CD4-positive, alpha-beta T cell (primary cell): ENCODE measurements around the gene SPTBN1. TPM values are rescaled to one million over a fixed set of nuclear protein-coding genes. Genes with fewer than 3 reads are reported as not detected.

Source experiments
- ATAC-seq: fragments of 200-7000 bp; cut with Tn5 transposase; one replicate; pipeline ENCODE4 v1.10.0; 2022; ENCODE audit warnings: mild to moderate bottlenecking; ENCODE audit not compliant: poor library complexity
- CTCF ChIA-PET: fragments of 350-600 bp; sonication (Branson Sonifier 250); formaldehyde crosslinking; loops from one replicate; lab custom pipeline; 2021; ENCODE audit warnings: antibody characterized with exemption, inconsistent platforms; lab: Charles Lee
- POLR2A ChIA-PET: fragments of 350-600 bp; sonication (Branson Sonifier 250); formaldehyde crosslinking; loops from one replicate; lab custom pipeline; 2021; ENCODE audit warnings: antibody characterized with exemption, inconsistent platforms; lab: Charles Lee
- DNase-seq, 14 experiments: peaks; one replicate each; pipeline ENCODE4 v3.0.0-alpha.2; 2013 to 2020; ENCODE audit warnings: mixed read lengths in 2 of 14
- H3K27ac ChIP-seq, 2 donors: one replicate each; pipeline versions ENCODE4 v1.5.1 to v1.7.0; 2013; ENCODE audit warnings: low read length in 2 of 2, low read depth in 1 of 2, mild to moderate bottlenecking in 1 of 2
- H3K27me3 ChIP-seq, 2 experiments: 1 replicate in 1 of 2; 2 replicates in 1 of 2; pipeline versions ENCODE4 v1.6.1 to v1.7.0; 2013; ENCODE audit warnings: low read length in 2 of 2, control low read depth in 1 of 2, mild to moderate bottlenecking in 1 of 2, moderate library complexity in 1 of 2; ENCODE audit not compliant: insufficient read depth in 2 of 2, control insufficient read depth in 1 of 2
- H3K36me3 ChIP-seq: one replicate; pipeline ENCODE4 v1.6.1; 2013; ENCODE audit warnings: low read length, control low read depth; ENCODE audit not compliant: insufficient read depth
- H3K4me1 ChIP-seq: one replicate; pipeline ENCODE4 v1.6.1; 2013; ENCODE audit warnings: low read length, control low read depth; ENCODE audit not compliant: insufficient read depth
- H3K4me3 ChIP-seq: one replicate; pipeline ENCODE4 v1.5.1; 2013; ENCODE audit warnings: mild to moderate bottlenecking, low read length, moderate library complexity
- H3K9me3 ChIP-seq, 2 experiments: 1 replicate in 1 of 2; 2 replicates in 1 of 2; pipeline versions ENCODE4 v1.6.1 to v1.7.0; 2013; ENCODE audit warnings: low read length in 2 of 2, mild to moderate bottlenecking in 2 of 2, control low read depth in 1 of 2, moderate library complexity in 1 of 2; ENCODE audit not compliant: control insufficient read depth in 1 of 2, insufficient read depth in 1 of 2
- H3K27ac Mint-ChIP-seq: one replicate; pipeline ENCODE4 v1.8.0; 2020; ENCODE audit warnings: mixed read lengths
- H3K27me3 Mint-ChIP-seq: one replicate; pipeline ENCODE4 v1.8.0; 2021; ENCODE audit warnings: mixed read lengths
- H3K36me3 Mint-ChIP-seq: one replicate; pipeline ENCODE4 v1.8.0; 2021; ENCODE audit warnings: low read depth, mixed read lengths
- H3K4me1 Mint-ChIP-seq: one replicate; pipeline ENCODE4 v1.8.0; 2021; ENCODE audit warnings: low read depth, mixed read lengths
- H3K4me3 Mint-ChIP-seq: one replicate; pipeline ENCODE4 v1.8.0; 2020; ENCODE audit warnings: mild to moderate bottlenecking, mixed read lengths
- H3K9me3 Mint-ChIP-seq: one replicate; pipeline ENCODE4 v1.8.0; 2020; ENCODE audit warnings: mixed read lengths
- CTCF ChIP-seq: fragments of 200-600 bp; IDR thresholded peaks from one replicate; pipeline ENCODE4 v1.8.0; 2022; ENCODE audit warnings: antibody characterized with exemption, mild to moderate bottlenecking
- intact Hi-C, 2 experiments: fragments of 100-400 bp; cut with DNase I in 1 of 2; cut with micrococcal nuclease in 1 of 2; formaldehyde crosslinking; loops; one replicate each; pipeline versions ENCODE4 v1.15.1 to v1.9.0; 2023 to 2025; cut with DNase I, micrococcal nuclease
- total RNA-seq, 174 experiments: library from RNA in 2 of 174; stranded (reverse) in 2 of 174; gene quantifications; one replicate each; pipeline ENCODE4 v1.2.3 and lab custom pipeline; 2021 to 2026

The SPTBN1 gene
- total RNA-seq, 2 experiments from 2014 or later: 156 to 166 TPM

GRCh38 chr2:54609241-54609640 lies 153.1 kb downstream of the SPTBN1 start:
- ChIA-PET POLR2A (interaction anchor here (1.1 kb wide), 1 partner anchor 10 kb away, joined by 4 read pairs; no protein-coding TSS in a partner anchor), CTCF (interaction anchor here (1.2 kb wide), 1 partner anchor 43 kb away, joined by 5 read pairs; no protein-coding TSS in a partner anchor)
- Histone ChIP-seq H3K4me3 (no peak overlapping the region), H3K27ac (no peak overlapping the region), H3K36me3 (peaks cover 26% of the 10 kb centered on the region), H3K27me3 (no peaks in the 10 kb centered on the region), H3K4me1 (peaks cover 38% of the 10 kb centered on the region), H3K9me3 (no peaks in the 10 kb centered on the region)
- no peak for DNase-seq
- H3K27ac Mint-ChIP-seq: peak overlapping the region; percentile 15
- ATAC-seq: no peak
- no peak for TF ChIP-seq CTCF
- H3K27me3 Mint-ChIP-seq: no peaks in the 10 kb centered on the region
- no peak overlapping the region for H3K4me3 Mint-ChIP-seq
- H3K4me1 Mint-ChIP-seq: peaks cover 90% of the 10 kb centered on the region
- H3K9me3 Mint-ChIP-seq: no peaks in the 10 kb centered on the region
- H3K36me3 Mint-ChIP-seq: peaks cover 34% of the 10 kb centered on the region
- intact Hi-C loops: no loop called here

- H3K4me3 Mint-ChIP-seq: no peak overlapping the region
- H3K36me3 ChIP-seq: peaks cover 29% of the 10 kb centered on the region
- no peaks in the 10 kb centered on the region for H3K27me3 Mint-ChIP-seq
- H3K4me1 Mint-ChIP-seq: peaks cover 88% of the 10 kb centered on the region
- H3K27ac Mint-ChIP-seq: no peak overlapping the region
- no peaks in the 10 kb centered on the region for H3K9me3 ChIP-seq
- no peak overlapping the region for H3K27ac ChIP-seq
- H3K27me3 ChIP-seq: no peaks in the 10 kb centered on the region
- POLR2A ChIA-PET: interaction anchor here (1.4 to 1.6 kb wide), 2 partner anchors 12 to 51 kb away, joined by 3 to 4 read pairs; no protein-coding TSS in a partner anchor
- H3K9me3 Mint-ChIP-seq: no peaks in the 10 kb centered on the region
- TF ChIP-seq CTCF: no peak
- H3K4me1 ChIP-seq: peaks cover 34% of the 10 kb centered on the region
- DNase-seq (no peak), ATAC-seq (no peak)
- CTCF ChIA-PET: interaction anchor here (1.2 kb wide), 1 partner anchor 44 kb away, joined by 5 read pairs; no protein-coding TSS in a partner anchor
- no peak overlapping the region for H3K4me3 ChIP-seq
- peaks cover 37% of the 10 kb centered on the region for H3K36me3 Mint-ChIP-seq
- intact Hi-C loops: no loop called here
Measured at GRCh38 chr2:54609647-54610046, 153.5 kb downstream of the SPTBN1 start.

GRCh38 chr2:54610700-54611099 lies 154.6 kb downstream of the SPTBN1 start:
- peaks cover 40% of the 10 kb centered on the region for H3K36me3 ChIP-seq
- H3K27ac ChIP-seq: no peak overlapping the region
- peak overlapping the region; percentile 13 for H3K27ac Mint-ChIP-seq
- H3K27me3 ChIP-seq: no peaks in the 10 kb centered on the region
- no peaks in the 10 kb centered on the region for H3K9me3 ChIP-seq
- H3K27me3 Mint-ChIP-seq: no peaks in the 10 kb centered on the region
- intact Hi-C loops: no loop called here
- H3K4me3 Mint-ChIP-seq: no peak overlapping the region
- CTCF ChIA-PET: no interaction called here
- TF ChIP-seq CTCF: no peak
- no peak overlapping the region for H3K4me3 ChIP-seq
- H3K9me3 Mint-ChIP-seq: no peaks in the 10 kb centered on the region
- H3K4me1 ChIP-seq: peaks cover 24% of the 10 kb centered on the region
- DNase-seq (no peak), ATAC-seq (no peak)
- H3K36me3 Mint-ChIP-seq: peaks cover 46% of the 10 kb centered on the region
- POLR2A ChIA-PET: interaction anchor here (0.7 to 1.6 kb wide), 3 partner anchors 11 to 52 kb away, joined by 3 to 4 read pairs (median 4); no protein-coding TSS in a partner anchor
- H3K4me1 Mint-ChIP-seq: peaks cover 78% of the 10 kb centered on the region
